ENCODE data around the gene SHISA5.
"Not testable (repeated sequence)": the region's sequence is repeated elsewhere in the genome, so short reads cannot be mapped to it uniquely, and the experiment has no call there.

SHISA5 gene

GRCh38 chr3:48521635-48522034, 17.7 kb upstream of the SHISA5 start:
- DNase-seq (ENCODE audit: low read depth in 2 of 3, low spot score in 1 of 3): no peak

GRCh38 chr3:48519277-48519643, 15.3 kb upstream of the SHISA5 start:
- DNase-seq (ENCODE audit: low read depth in 2 of 3, low spot score in 1 of 3): no peak

DNA sequence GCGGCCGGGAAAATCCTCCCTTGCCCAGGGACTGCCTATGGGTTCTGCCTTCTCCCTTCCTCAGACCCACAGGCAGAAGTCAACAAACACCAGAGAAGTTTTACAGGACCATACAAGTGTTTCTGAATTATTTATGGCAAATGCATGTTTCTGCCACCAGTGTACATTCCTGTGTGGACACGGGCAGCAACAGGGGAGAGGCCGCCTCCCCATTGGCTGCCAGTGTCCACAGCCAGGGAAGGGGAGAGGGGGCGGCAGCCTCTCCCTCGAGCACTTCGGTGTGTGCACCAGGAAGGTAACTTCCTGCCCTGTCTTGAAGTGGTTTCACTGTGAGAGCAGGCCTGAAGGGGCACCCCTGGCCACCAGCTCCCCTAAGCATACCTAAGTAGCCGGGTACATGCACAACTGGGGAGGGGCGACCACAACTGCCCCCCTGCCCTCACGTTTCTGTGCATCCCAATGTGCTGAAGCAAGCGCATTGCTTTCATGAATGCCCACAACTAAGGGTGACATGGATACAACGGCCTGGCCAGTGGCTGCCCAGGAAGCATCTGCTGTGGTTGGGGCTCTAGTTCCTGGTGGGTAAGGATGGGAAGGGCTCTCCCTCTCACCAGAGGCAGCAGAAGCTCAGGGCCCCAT, 14.8 kb upstream of the SHISA5 start:
- DNase-seq (ENCODE audit: low read depth in 2 of 3, low spot score in 1 of 3): no peak

- DNase-seq (ENCODE audit: low read depth in 2 of 3, low spot score in 1 of 3): no peak
Observed at GRCh38 chr3:48518069-48518468, 14.1 kb upstream of the SHISA5 start.

DNA sequence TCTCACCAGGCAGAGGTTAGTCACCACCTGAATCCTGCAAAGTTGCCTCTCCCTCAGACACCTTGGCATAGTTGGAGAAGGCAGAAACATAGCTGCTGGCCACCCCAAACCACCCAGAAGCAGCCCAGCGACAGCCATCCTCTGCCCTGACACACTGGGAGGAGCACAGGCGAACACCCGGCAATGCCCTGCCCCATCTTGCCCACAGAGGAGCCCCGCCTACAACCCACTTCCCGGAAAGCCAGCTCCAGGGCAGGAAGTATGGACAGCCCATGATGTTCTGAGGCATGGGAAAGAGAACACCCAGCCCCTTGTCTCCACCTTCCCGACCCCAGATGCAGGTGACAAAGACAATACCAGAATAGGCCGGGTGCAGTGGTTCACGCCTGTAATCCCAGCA, 12.6 kb upstream of the SHISA5 start:
- DNase-seq (ENCODE audit: low read depth in 2 of 3, low spot score in 1 of 3): no peak

DNA sequence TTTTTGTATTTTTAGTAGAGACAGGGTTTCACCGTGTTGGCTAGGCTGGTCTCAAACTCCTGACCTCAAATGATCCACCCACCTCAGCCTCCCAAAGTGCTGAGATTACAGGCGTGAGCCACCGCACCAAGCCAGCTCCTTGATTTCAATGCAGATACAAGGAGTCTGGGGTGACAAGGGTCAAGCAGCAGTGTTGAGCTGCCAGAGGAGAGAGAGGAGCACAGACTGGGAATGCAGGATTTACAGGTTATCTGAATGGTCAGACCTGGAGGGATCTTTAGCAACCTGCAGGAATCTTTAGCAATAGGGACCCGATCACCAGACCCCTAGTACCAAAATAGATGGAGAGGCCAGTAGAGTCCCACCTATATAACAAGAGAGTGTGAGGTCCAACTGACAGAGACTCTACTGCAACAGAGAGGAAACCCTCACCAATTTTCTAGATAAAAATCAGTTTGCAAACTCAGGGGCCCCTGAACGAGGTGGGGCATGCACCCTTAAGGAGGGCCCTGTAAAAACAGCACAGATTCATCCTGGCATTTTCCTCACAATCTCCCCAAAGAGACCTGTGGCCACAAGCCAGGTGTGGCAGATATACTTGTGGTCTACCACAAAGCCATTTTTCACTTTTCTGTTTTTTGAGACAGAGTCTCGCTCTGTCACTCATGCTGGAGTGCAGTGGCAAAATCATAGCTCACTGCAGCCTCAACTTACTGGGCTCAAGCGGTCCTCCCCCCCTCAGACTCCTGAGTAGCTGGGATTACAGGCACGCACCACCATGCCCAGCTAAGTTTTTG, 10.7 kb upstream of the SHISA5 start:
- DNase-seq (ENCODE audit: low read depth in 2 of 3, low spot score in 1 of 3): no peak

DNA sequence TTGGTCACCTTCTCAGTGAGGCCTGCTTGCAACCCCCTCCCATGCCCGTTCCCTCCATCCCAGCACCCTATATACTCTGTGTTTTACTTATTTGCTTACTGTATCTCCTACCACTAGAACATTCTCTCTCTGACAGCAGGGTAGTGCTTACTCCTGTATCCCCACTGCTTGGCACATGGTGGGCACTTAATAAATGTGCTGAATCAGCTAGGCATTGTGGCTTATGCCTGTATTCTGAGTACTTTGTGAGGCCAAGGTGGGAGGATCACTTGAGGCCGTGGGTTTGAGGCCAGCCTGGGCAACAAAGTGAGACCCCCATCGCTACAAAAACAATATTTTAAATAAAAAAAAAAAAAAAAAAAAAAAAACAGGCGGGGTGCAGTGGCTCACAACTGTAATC, 7.6 kb upstream of the SHISA5 start:
- no peak for DNase-seq (ENCODE audit: low read depth in 2 of 3, low spot score in 1 of 3)

DNA sequence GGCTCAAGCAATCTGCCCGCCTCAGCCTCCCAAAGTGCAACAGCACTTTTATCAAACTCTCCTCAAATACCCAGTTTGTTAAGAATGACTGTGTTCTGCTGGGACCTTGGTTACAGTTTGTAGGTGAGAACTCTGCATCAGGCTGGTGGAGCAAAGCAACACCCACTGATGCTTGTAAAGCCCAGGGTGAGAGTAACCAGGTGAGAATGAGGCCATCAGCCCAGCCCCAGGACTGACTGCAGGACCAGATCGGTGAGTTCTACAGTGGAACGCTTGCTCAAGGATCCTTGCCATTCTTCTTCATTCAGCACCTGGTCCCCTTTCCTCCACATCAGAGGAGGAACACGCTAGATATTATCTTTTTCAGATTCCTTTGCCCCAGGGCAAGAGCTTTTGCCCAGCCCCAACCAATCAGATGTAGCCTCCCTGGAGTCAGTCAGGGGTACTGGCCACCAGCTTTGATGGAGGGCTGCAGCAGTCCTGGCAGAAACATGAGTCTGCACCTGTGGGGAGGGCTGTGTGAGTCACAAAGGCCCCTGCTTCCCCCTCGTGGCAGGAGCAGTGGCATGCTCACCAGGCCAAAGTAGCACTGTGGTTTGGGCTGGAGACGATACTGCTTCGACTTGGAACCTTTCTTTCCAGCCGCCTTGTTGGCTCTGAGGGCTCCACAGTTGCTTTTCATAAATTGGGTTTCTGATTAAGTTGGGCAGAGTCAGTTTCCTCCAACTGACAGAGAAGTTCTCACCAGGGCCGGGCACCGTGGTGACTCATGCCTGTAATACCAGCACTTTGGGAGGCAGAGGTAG, 3.5 kb upstream of the SHISA5 start:
- DNase-seq (ENCODE audit: low read depth in 2 of 3, low spot score in 1 of 3): peak; percentile 50 to 57 (median 55)

DNA sequence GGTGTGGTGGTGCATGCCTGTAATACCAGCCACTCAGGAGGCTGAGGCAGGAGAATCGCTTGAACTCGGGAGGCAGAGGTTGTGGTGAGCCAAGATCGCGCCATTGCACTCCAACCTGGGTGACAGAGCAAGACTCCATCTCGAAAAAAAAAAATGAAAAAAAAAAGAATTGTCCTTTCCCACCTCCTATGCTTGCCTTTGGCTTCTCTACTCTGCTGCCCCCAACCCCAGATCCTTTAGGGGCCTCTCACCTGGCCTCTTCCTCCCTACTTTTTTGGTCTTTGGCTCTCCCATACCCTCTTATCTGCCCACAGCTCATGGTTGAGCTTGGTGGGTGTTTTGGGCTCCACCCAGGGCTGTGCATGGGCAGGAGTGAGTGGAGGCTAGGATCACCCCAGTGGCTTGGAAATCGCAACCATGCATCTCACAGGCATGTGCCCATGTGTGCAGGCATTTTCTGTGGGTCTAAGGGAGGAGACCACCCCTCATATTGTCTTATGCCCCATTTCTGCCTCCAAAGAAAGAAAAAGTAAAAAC, 2.1 kb upstream of the SHISA5 start:
- DNase-seq (ENCODE audit: low read depth in 2 of 3, low spot score in 1 of 3): no peak

DNA sequence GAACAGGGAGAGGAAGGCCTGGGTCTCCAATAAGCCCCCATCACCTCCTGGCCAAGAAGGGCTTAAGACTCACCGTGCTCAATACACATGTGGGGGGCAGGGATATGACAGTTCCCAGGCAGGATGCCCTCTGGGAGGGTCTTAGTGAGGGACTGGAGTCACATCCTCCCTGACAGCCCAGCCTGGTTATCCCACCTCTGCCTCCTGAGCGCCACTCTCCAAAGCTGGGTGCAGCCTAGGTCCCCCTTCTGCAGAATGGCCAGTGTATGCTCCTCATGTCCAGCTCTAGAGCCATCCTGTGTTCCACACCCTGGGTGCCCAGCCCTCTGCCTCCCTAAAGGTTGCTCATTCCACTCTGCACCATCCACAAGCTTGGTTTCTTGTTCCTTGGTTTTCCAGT, 1.2 kb upstream of the SHISA5 start:
- DNase-seq (ENCODE audit: low read depth in 2 of 3, low spot score in 1 of 3): no peak

- no peak for DNase-seq (ENCODE audit: low read depth in 2 of 3, low spot score in 1 of 3)
Observed at GRCh38 chr3:48503401-48504050, 448 bp downstream of the SHISA5 start.

DNA sequence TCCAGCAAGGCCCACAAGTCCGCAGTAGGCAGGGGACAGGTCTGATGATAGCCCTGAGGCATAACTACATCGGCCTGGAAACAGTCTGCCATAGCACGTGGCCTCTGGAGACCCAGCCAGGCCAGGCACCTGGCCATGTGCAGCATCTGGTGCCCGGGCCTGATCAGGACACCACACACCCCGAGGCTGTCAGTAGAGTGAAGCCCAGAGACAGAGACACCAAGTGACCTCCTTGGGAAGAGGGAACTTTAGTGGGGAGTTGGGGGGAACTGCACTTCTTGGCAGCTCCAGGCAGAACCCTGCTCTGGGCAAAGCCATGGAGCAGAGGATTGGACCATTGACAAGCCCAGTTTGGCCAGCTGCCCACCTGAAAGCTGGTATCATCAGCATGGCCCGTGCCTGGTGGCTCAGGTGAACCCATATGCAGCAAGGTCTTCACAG, 1.2 kb downstream of the SHISA5 start:
- DNase-seq (ENCODE audit: low read depth in 2 of 3, low spot score in 1 of 3): no peak

DNA sequence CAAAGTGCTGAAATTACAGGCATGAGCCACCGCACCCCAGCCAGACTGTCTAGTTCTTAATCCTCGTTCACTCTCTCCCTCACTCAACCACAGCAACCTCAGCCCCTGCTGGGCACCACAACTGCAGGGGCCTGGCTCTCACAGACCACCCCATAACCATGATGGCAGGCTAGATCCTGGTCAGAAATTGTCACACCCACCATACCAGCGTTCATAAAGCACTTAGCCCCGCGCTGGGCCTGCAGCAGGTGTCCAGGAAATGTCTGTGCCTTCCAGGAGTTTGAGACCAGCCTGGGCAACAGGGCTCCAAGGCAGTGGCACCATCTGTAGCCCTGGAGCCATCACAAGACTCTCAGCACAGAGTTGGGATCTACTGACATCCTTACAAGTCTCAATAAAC, 1.9 kb downstream of the SHISA5 start:
- DNase-seq (ENCODE audit: low read depth in 2 of 3, low spot score in 1 of 3): no peak

- no peak for DNase-seq (ENCODE audit: low read depth in 2 of 3, low spot score in 1 of 3)
Observed at GRCh38 chr3:48501196-48501595, 2.8 kb downstream of the SHISA5 start.

GRCh38 chr3:48500656-48501055, 3.3 kb downstream of the SHISA5 start:
- no peak for DNase-seq (ENCODE audit: low read depth in 2 of 3, low spot score in 1 of 3)

- no peak for DNase-seq (ENCODE audit: low read depth in 2 of 3, low spot score in 1 of 3)
Observed at GRCh38 chr3:48493203-48493501, 10.8 kb downstream of the SHISA5 start.

GRCh38 chr3:48492461-48493202, 11.3 kb downstream of the SHISA5 start:
- no peak for DNase-seq (ENCODE audit: low read depth in 2 of 3, low spot score in 1 of 3)

DNA sequence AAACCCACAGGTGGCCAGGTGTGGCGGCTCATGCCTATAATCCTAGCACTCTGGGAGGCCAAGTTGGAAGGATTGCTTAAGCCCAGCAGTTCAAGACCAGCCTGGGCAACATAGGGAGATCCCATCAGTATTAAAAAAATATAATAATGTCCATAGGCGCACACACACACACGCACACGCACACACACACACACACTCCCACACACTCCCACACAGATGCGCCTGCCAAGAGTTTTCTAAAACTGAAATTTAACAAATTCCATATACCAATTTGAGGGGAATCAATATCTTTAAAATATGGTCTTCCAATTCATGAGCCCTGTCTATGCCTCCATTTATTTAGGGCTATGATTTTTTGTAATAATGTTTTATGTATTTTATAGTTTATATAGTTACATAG, 17.0 kb downstream of the SHISA5 start:
- DNase-seq (ENCODE audit: low read depth in 2 of 3, low spot score in 1 of 3): no peak

DNA sequence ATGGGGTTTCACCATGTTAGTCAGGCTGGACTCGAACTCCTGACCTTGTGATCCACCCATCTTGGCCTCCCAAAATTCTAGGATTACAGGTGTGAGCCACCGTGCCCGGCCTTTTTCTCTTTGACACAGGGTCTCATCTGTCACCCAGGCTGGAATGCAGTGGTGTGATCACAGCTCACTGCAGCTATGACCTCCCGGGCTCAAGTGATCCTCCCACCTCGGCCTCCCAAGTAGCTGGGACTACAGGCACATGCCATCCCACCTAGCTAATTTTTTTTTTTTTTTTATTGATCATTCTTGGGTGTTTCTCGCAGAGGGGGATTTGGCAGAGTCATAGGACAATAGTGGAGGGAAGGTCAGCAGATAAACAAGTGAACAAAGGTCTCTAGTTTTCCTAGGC, 21.2 kb downstream of the SHISA5 start:
- not testable (repeated sequence) for DNase-seq (ENCODE audit: low read depth in 2 of 3, low spot score in 1 of 3)

GRCh38 chr3:48480891-48481290, 23.1 kb downstream of the SHISA5 start:
- DNase-seq (ENCODE audit: low read depth in 2 of 3, low spot score in 1 of 3): not testable (repeated sequence)
